H9 (cell line): ENCODE data around the gene PCDHA11. TPM values are rescaled to one million over a fixed set of nuclear protein-coding genes. Genes with fewer than 3 reads are reported as not detected.

Experiments
- DNase-seq: peaks from one replicate; pipeline ENCODE4 v3.0.0-alpha.2; 2017
- H2AFZ ChIP-seq: one replicate; pipeline ENCODE4 v1.6.1; 2013; ENCODE audit warnings: mild to moderate bottlenecking, low read length, control low read depth, moderate library complexity
- H2AK5ac ChIP-seq: 2 replicates; pipeline ENCODE4 v1.6.1; 2013; ENCODE audit warnings: low read length, control low read depth, mixed read lengths; ENCODE audit not compliant: insufficient read length
- H2BK120ac ChIP-seq: one replicate; pipeline ENCODE4 v1.6.1; 2013; ENCODE audit warnings: low read depth, mild to moderate bottlenecking, low read length, control low read depth, inconsistent platforms; ENCODE audit not compliant: poor library complexity, severe bottlenecking
- H2BK12ac ChIP-seq: 2 replicates; pipeline ENCODE4 v1.6.1; 2013; ENCODE audit warnings: low read length, control low read depth, mixed read lengths, low read depth; ENCODE audit not compliant: insufficient read length
- H2BK15ac ChIP-seq: 2 replicates; pipeline ENCODE4 v1.6.1; 2013; ENCODE audit warnings: low read depth, low read length, control low read depth
- H2BK20ac ChIP-seq: one replicate; pipeline ENCODE4 v1.6.1; 2013; ENCODE audit warnings: low read depth, mild to moderate bottlenecking, low read length, control low read depth, inconsistent platforms; ENCODE audit not compliant: poor library complexity, severe bottlenecking
- H2BK5ac ChIP-seq: 2 replicates; pipeline ENCODE4 v1.6.1; 2013; ENCODE audit warnings: low read length, control low read depth, mixed read lengths; ENCODE audit not compliant: insufficient read length
- H3K14ac ChIP-seq: 2 replicates; pipeline ENCODE4 v1.6.1; 2013; ENCODE audit warnings: low read length, control low read depth; ENCODE audit not compliant: insufficient read depth
- H3K18ac ChIP-seq: 2 replicates; pipeline ENCODE4 v1.6.1; 2013; ENCODE audit warnings: low read depth, mild to moderate bottlenecking, mixed read lengths, low read length, control low read depth; ENCODE audit not compliant: insufficient read length
- H3K23ac ChIP-seq: 2 replicates; pipeline ENCODE4 v1.6.1; 2013; ENCODE audit warnings: low read length, control low read depth, mixed read lengths, low read depth; ENCODE audit not compliant: insufficient read length
- H3K23me2 ChIP-seq: 2 replicates; pipeline ENCODE4 v1.6.1; 2013; ENCODE audit warnings: low read depth, mild to moderate bottlenecking, mixed read lengths, low read length, control low read depth; ENCODE audit not compliant: insufficient read length, poor library complexity, severe bottlenecking
- H3K27ac ChIP-seq: 2 replicates; pipeline ENCODE4 v1.5.1; 2013; ENCODE audit warnings: low read length, control low read depth, mixed read lengths, low read depth; ENCODE audit not compliant: insufficient read length
- H3K27me3 ChIP-seq: 2 replicates; pipeline ENCODE4 v1.6.1; 2013; ENCODE audit warnings: low read length, control low read depth, inconsistent platforms; ENCODE audit not compliant: insufficient read depth
- H3K4ac ChIP-seq: 2 replicates; pipeline ENCODE4 v1.6.1; 2013; ENCODE audit warnings: low read depth, mild to moderate bottlenecking, control low read depth, inconsistent platforms, low read length, moderate library complexity
- H3K4me1 ChIP-seq: 2 replicates; pipeline ENCODE4 v1.6.1; 2013; ENCODE audit warnings: low read length, control low read depth, inconsistent platforms; ENCODE audit not compliant: insufficient read depth
- H3K4me2 ChIP-seq: 2 replicates; pipeline ENCODE4 v1.6.1; 2013; ENCODE audit warnings: low read length, control low read depth, mixed read lengths; ENCODE audit not compliant: insufficient read length, insufficient read depth
- H3K56ac ChIP-seq: 2 replicates; pipeline ENCODE4 v1.6.1; 2013; ENCODE audit warnings: low read depth, mild to moderate bottlenecking, mixed read lengths, low read length, control low read depth; ENCODE audit not compliant: insufficient read length
- H3K79me1 ChIP-seq: 2 replicates; pipeline ENCODE4 v1.6.1; 2013; ENCODE audit warnings: low read depth, mild to moderate bottlenecking, moderate library complexity, low read length, control low read depth, inconsistent platforms; ENCODE audit not compliant: insufficient read depth, poor library complexity, severe bottlenecking
- H3K79me2 ChIP-seq: 2 replicates; pipeline ENCODE4 v1.6.1; 2013; ENCODE audit warnings: low read length, control low read depth, inconsistent platforms; ENCODE audit not compliant: insufficient read depth
- H3K9ac ChIP-seq: 2 replicates; pipeline ENCODE4 v1.6.1; 2013; ENCODE audit warnings: low read length, control low read depth, mixed read lengths; ENCODE audit not compliant: insufficient read length; ENCODE audit errors: extremely low read depth
- H3K9me3 ChIP-seq: one replicate; pipeline ENCODE4 v1.6.1; 2013; ENCODE audit warnings: low read depth, low read length, inconsistent platforms; ENCODE audit not compliant: control insufficient read depth
- H3T11ph ChIP-seq: one replicate; pipeline ENCODE4 v1.6.1; 2013; ENCODE audit warnings: mild to moderate bottlenecking, low read length, control low read depth, inconsistent platforms
- H4K20me1 ChIP-seq: one replicate; pipeline ENCODE4 v1.6.1; 2013; ENCODE audit not compliant: control insufficient read depth, insufficient read length, insufficient read depth
- H4K5ac ChIP-seq: 2 replicates; pipeline ENCODE4 v1.6.1; 2013; ENCODE audit warnings: low read depth, mild to moderate bottlenecking, mixed read lengths, low read length, control low read depth; ENCODE audit not compliant: insufficient read length
- H4K8ac ChIP-seq: replicated peaks from 2 replicates; pipeline ENCODE4 v1.6.1; 2013; ENCODE audit warnings: low read length, control low read depth, mixed read lengths, low read depth; ENCODE audit not compliant: insufficient read length
- H4K91ac ChIP-seq: 2 replicates; pipeline ENCODE4 v1.6.1; 2013; ENCODE audit warnings: low read depth, mild to moderate bottlenecking, moderate library complexity, mixed read lengths, low read length, control low read depth; ENCODE audit not compliant: insufficient read length
- H3K27ac Mint-ChIP-seq, 3 experiments: 2 replicates in 2 of 3; 3 replicates in 1 of 3; pipeline ENCODE4 v1.8.0; 2020 to 2021; ENCODE audit warnings: mixed read lengths in 3 of 3, mild to moderate bottlenecking in 1 of 3, moderate library complexity in 1 of 3
- H3K27me3 Mint-ChIP-seq: 2 replicates; pipeline ENCODE4 v1.8.0; 2021; ENCODE audit warnings: low read depth, mild to moderate bottlenecking, moderate library complexity, mixed read lengths
- H3K36me3 Mint-ChIP-seq, 3 experiments: 2 replicates in 2 of 3; 3 replicates in 1 of 3; pipeline ENCODE4 v1.8.0; 2020 to 2021; ENCODE audit warnings: low read depth in 3 of 3, mixed read lengths in 3 of 3; ENCODE audit not compliant: insufficient read depth in 1 of 3
- H3K4me1 Mint-ChIP-seq, 2 experiments: 2 replicates each; pipeline ENCODE4 v1.8.0; 2020; ENCODE audit warnings: mixed read lengths in 2 of 2
- H3K4me3 Mint-ChIP-seq, 2 experiments: 2 replicates in 1 of 2; 3 replicates in 1 of 2; pipeline ENCODE4 v1.8.0; 2020 to 2021; ENCODE audit warnings: mild to moderate bottlenecking in 2 of 2, mixed read lengths in 2 of 2, moderate library complexity in 1 of 2
- H3K9me3 Mint-ChIP-seq, 2 experiments: 2 replicates in 1 of 2; 3 replicates in 1 of 2; pipeline ENCODE4 v1.8.0; 2020; ENCODE audit warnings: mild to moderate bottlenecking in 2 of 2, mixed read lengths in 2 of 2, moderate library complexity in 1 of 2
- whole genome bisulfite sequencing: extraction: QIAGEN DNeasy Blood & Tissue Kit; methylation state at CpG from one replicate; pipeline ENCODE4 v1.1.7; 2013; ENCODE audit warnings: missing lambda C conversion rate, low lambda C conversion rate, mixed read lengths; ENCODE audit not compliant: insufficient read length; ENCODE audit errors: extremely low coverage; 5-methylcytosine and 5-hydroxymethylcytosine counted together
- total RNA-seq: library from RNA; stranded (reverse); gene quantifications from 2 replicates; pipeline ENCODE4 v1.2.1, GENCODE V29; 2021
- TF ChIP-seq, protein P1 (sequence below): fragments of 200-600 bp; sonication (generic); conservative IDR thresholded peaks from 3 replicates; pipeline ENCODE4 v1.8.0; 2021; ENCODE audit warnings: antibody characterized with exemption, mild to moderate bottlenecking

PCDHA11 gene
- total RNA-seq, 1 experiment from 2014 or later = 6.3 TPM

- H3K27ac Mint-ChIP-seq = no peak within 1 kb of the TSS
- H3K4me2 ChIP-seq = no peak within 1 kb of the TSS
Observed at GRCh38 chr5:140881889-140882590, 13.3 kb downstream of the PCDHA11 start, which contains the start of gene PCDHA13. Gene PCDHA13, plus strand, starts transcription at chr5:140882124. Its CDS starts 145 bp downstream, at chr5:140882269.

More at GRCh38 chr5:140881889-140882590, 13.3 kb downstream of the PCDHA11 start, which contains the start of gene PCDHA13:
- H3T11ph ChIP-seq = no peak within 1 kb of the TSS
- H2BK120ac ChIP-seq = no peak within 1 kb of the TSS
- peaks cover 2% of the 10 kb centered on the region; the same call in 1 of the 2 replicates for H3K79me2 ChIP-seq
- peak; percentile 38 for DNase-seq
- WGBS = no CpG with 5 or more reads among the region's 35 CpGs
- Mint-ChIP-seq H3K4me1 (no peaks in the 10 kb centered on the region; a peak in 1 of 4 replicates), H3K36me3 (peaks cover 4 to 13% (median 4%) of the 10 kb centered on the region in 3 experiments), H3K27me3 (no peaks in the 10 kb centered on the region), H3K4me3 (peak within 1 kb of the TSS in 1 of 2 experiments; percentile 33; a peak in 2 of 5 replicates), H3K9me3 (no peaks in the 10 kb centered on the region)
- peaks cover 2% of the 10 kb centered on the region for H3K23me2 ChIP-seq
- no peak within 1 kb of the TSS for H3K18ac ChIP-seq
- H2BK5ac ChIP-seq = no peak within 1 kb of the TSS
- no peak within 1 kb of the TSS for H3K14ac ChIP-seq
- H3K56ac ChIP-seq = no peak within 1 kb of the TSS
- H3K4me1 ChIP-seq = no peaks in the 10 kb centered on the region
- no peak within 1 kb of the TSS for H2AK5ac ChIP-seq
- no peak within 1 kb of the TSS for H3K9ac ChIP-seq
- no peaks in the 10 kb centered on the region for H3K79me1 ChIP-seq
- no peak within 1 kb of the TSS for H2BK12ac ChIP-seq
- H2BK20ac ChIP-seq = no peak within 1 kb of the TSS
- H3K4ac ChIP-seq = no peak within 1 kb of the TSS
- H2BK15ac ChIP-seq = no peak within 1 kb of the TSS
- no peak within 1 kb of the TSS for H4K91ac ChIP-seq
- no peak within 1 kb of the TSS for H4K5ac ChIP-seq
- H3K27me3 ChIP-seq = no peaks in the 10 kb centered on the region
- TF ChIP-seq, protein P1, sequence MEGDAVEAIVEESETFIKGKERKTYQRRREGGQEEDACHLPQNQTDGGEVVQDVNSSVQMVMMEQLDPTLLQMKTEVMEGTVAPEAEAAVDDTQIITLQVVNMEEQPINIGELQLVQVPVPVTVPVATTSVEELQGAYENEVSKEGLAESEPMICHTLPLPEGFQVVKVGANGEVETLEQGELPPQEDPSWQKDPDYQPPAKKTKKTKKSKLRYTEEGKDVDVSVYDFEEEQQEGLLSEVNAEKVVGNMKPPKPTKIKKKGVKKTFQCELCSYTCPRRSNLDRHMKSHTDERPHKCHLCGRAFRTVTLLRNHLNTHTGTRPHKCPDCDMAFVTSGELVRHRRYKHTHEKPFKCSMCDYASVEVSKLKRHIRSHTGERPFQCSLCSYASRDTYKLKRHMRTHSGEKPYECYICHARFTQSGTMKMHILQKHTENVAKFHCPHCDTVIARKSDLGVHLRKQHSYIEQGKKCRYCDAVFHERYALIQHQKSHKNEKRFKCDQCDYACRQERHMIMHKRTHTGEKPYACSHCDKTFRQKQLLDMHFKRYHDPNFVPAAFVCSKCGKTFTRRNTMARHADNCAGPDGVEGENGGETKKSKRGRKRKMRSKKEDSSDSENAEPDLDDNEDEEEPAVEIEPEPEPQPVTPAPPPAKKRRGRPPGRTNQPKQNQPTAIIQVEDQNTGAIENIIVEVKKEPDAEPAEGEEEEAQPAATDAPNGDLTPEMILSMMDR = no peak
- H3K27ac ChIP-seq = no peak within 1 kb of the TSS
- no peak within 1 kb of the TSS for H3K23ac ChIP-seq
- no peak within 1 kb of the TSS for H2AFZ ChIP-seq
- H4K8ac ChIP-seq = no peak within 1 kb of the TSS
- H4K20me1 ChIP-seq = no peaks in the 10 kb centered on the region
- H3K9me3 ChIP-seq = no peaks in the 10 kb centered on the region
